MM.1S (cell line): ENCODE data around the gene MARCHF10.
"Not testable (repeated sequence)": the region's sequence is repeated elsewhere in the genome, so short reads cannot be mapped to it uniquely, and the experiment has no call there.

ENCODE experiments used
- DNase-seq: peaks from one replicate; pipeline ENCODE4 v3.0.0-alpha.2; 2015
- H2AFZ ChIP-seq: fragments of 300-600 bp; sonication (generic); 2 replicates; pipeline ENCODE4 v1.6.0; 2016; ENCODE audit warnings: antibody characterized with exemption, low read length
- H3F3A ChIP-seq: fragments of 300-600 bp; sonication (generic); 2 replicates; pipeline ENCODE4 v1.6.1; 2016; ENCODE audit warnings: mild to moderate bottlenecking, antibody characterized with exemption, low read length, moderate library complexity, mixed read lengths; ENCODE audit not compliant: insufficient read depth
- H3K27ac ChIP-seq: fragments of 300-600 bp; sonication (generic); 2 replicates; pipeline ENCODE4 v1.5.1; 2016; ENCODE audit warnings: mild to moderate bottlenecking, low read length
- H3K27me3 ChIP-seq: fragments of 300-600 bp; sonication (generic); replicated peaks from 2 replicates; pipeline ENCODE4 v1.6.0; 2016; ENCODE audit warnings: low read length; ENCODE audit not compliant: insufficient read depth
- H3K36me3 ChIP-seq: fragments of 300-600 bp; sonication (generic); replicated peaks from 2 replicates; pipeline ENCODE4 v1.6.1; 2016; ENCODE audit warnings: mild to moderate bottlenecking, low read length, mixed read lengths; ENCODE audit not compliant: insufficient read depth
- H3K4me1 ChIP-seq: fragments of 300-600 bp; sonication (generic); 2 replicates; pipeline ENCODE4 v1.6.1; 2016; ENCODE audit warnings: low read length, mixed read lengths
- H3K4me2 ChIP-seq: fragments of 300-600 bp; sonication (generic); 2 replicates; pipeline ENCODE4 v1.6.0; 2016; ENCODE audit warnings: low read depth, low read length
- H3K4me3 ChIP-seq: fragments of 300-600 bp; sonication (generic); 2 replicates; pipeline ENCODE4 v1.5.1; 2016; ENCODE audit warnings: low read length, mixed read lengths
- H3K79me2 ChIP-seq: fragments of 300-600 bp; sonication (generic); 2 replicates; pipeline ENCODE4 v1.6.1; 2016; ENCODE audit warnings: mixed run types, low read length, mixed read lengths
- H3K9ac ChIP-seq: fragments of 300-600 bp; sonication (generic); 2 replicates; pipeline ENCODE4 v1.6.1; 2016; ENCODE audit warnings: low read length, mixed read lengths
- H3K9me2 ChIP-seq: fragments of 300-600 bp; sonication (generic); replicated peaks from 2 replicates; pipeline ENCODE4 v1.6.1; 2016; ENCODE audit warnings: mild to moderate bottlenecking, low read length, mixed read lengths; ENCODE audit not compliant: insufficient read depth
- H3K9me3 ChIP-seq: fragments of 300-600 bp; sonication (generic); replicated peaks from 2 replicates; pipeline ENCODE4 v1.6.1; 2016; ENCODE audit warnings: mild to moderate bottlenecking, low read length, mixed read lengths; ENCODE audit not compliant: insufficient read depth
- H4K20me1 ChIP-seq: fragments of 300-600 bp; sonication (generic); 2 replicates; pipeline ENCODE4 v1.6.1; 2016; ENCODE audit warnings: mild to moderate bottlenecking, low read length, moderate library complexity, mixed read lengths; ENCODE audit not compliant: insufficient read depth
- CTCF ChIP-seq: fragments of 300-600 bp; sonication (generic); IDR thresholded peaks from 2 replicates; pipeline ENCODE4 v1.5.1; 2016; ENCODE audit warnings: antibody characterized with exemption, low read length, mixed read lengths
- EZH2 ChIP-seq: fragments of 300-600 bp; sonication (generic); optimal IDR thresholded peaks from 2 replicates; pipeline ENCODE3; 2017; ENCODE audit warnings: low read depth, mild to moderate bottlenecking, antibody characterized with exemption, low read length, mixed read lengths
- EZH2phosphoT487 ChIP-seq: fragments of 300-600 bp; sonication (generic); IDR thresholded peaks from 2 replicates; pipeline ENCODE4 v1.6.1; 2018; ENCODE audit warnings: antibody characterized with exemption, low read length

The MARCHF10 gene

GRCh38 chr17:62848334-62848733 lies 40.2 kb upstream of the MARCHF10 start:
- Histone ChIP-seq H3K9me3 (no peaks in the 10 kb centered on the region), H2AFZ (no peak overlapping the region), H3K9me2 (no peaks in the 10 kb centered on the region), H3K79me2 (no peaks in the 10 kb centered on the region), H4K20me1 (no peaks in the 10 kb centered on the region), H3K27ac (no peak overlapping the region), H3K36me3 (no peaks in the 10 kb centered on the region), H3K27me3 (no peaks in the 10 kb centered on the region), H3K4me3 (no peak overlapping the region), H3F3A (no peaks in the 10 kb centered on the region), H3K4me1 (no peaks in the 10 kb centered on the region), H3K9ac (no peak overlapping the region), H3K4me2 (no peak overlapping the region)
- TF ChIP-seq EZH2phosphoT487 (no peak), EZH2 (no peak), CTCF (no peak)
- DNase-seq, result no peak

- Histone ChIP-seq H3K4me3 (no peak overlapping the region), H3K27ac (no peak overlapping the region), H3F3A (no peaks in the 10 kb centered on the region), H3K4me2 (no peak overlapping the region), H3K27me3 (no peaks in the 10 kb centered on the region), H3K36me3 (no peaks in the 10 kb centered on the region), H3K9me3 (no peaks in the 10 kb centered on the region), H3K79me2 (no peaks in the 10 kb centered on the region), H3K9me2 (no peaks in the 10 kb centered on the region), H2AFZ (no peak overlapping the region), H4K20me1 (no peaks in the 10 kb centered on the region), H3K9ac (no peak overlapping the region), H3K4me1 (no peaks in the 10 kb centered on the region)
- TF ChIP-seq EZH2phosphoT487 (no peak), CTCF (no peak), EZH2 (no peak)
- DNase-seq, result no peak
Measured at GRCh38 chr17:62847426-62847825, 39.3 kb upstream of the MARCHF10 start.

GRCh38 chr17:62840871-62841270 lies 32.8 kb upstream of the MARCHF10 start:
- no peaks in the 10 kb centered on the region for H3K27me3 ChIP-seq
- no peaks in the 10 kb centered on the region for H3K4me1 ChIP-seq
- H3F3A ChIP-seq, result no peaks in the 10 kb centered on the region
- H3K27ac ChIP-seq, result no peak overlapping the region
- no peak for DNase-seq
- no peak overlapping the region for H2AFZ ChIP-seq
- TF ChIP-seq EZH2 (no peak), EZH2phosphoT487 (no peak), CTCF (no peak)
- no peak overlapping the region for H3K4me2 ChIP-seq
- no peaks in the 10 kb centered on the region for H4K20me1 ChIP-seq
- no peaks in the 10 kb centered on the region for H3K79me2 ChIP-seq
- no peak overlapping the region for H3K4me3 ChIP-seq
- H3K9me3 ChIP-seq, result no peaks in the 10 kb centered on the region
- no peaks in the 10 kb centered on the region for H3K36me3 ChIP-seq
- H3K9ac ChIP-seq, result no peak overlapping the region
- H3K9me2 ChIP-seq, result no peaks in the 10 kb centered on the region

- not testable (repeated sequence) for H3K4me1 ChIP-seq, H3K27ac ChIP-seq, H3F3A ChIP-seq, H3K79me2 ChIP-seq, H3K9me2 ChIP-seq, H3K36me3 ChIP-seq, H3K4me3 ChIP-seq, H3K4me2 ChIP-seq, H4K20me1 ChIP-seq, H2AFZ ChIP-seq, H3K27me3 ChIP-seq, DNase-seq, H3K9ac ChIP-seq, H3K9me3 ChIP-seq
Measured at GRCh38 chr17:62833816-62834215, 25.7 kb upstream of the MARCHF10 start.
